GM23248 (cell line): ENCODE measurements around the gene LACTBL1. TPM values are rescaled to one million over a fixed set of nuclear protein-coding genes. Genes with fewer than 3 reads are reported as not detected.

Source experiments
- DNase-seq: peaks from one replicate; pipeline ENCODE4 v3.0.0-alpha.2; 2015
- H2AFZ ChIP-seq: fragments of 200-600 bp; sonication (generic); 2 replicates; pipeline ENCODE4 v1.6.1; 2016; ENCODE audit warnings: antibody characterized with exemption
- H3F3A ChIP-seq: fragments of 200-600 bp; sonication (generic); 2 replicates; pipeline ENCODE4 v1.6.1; 2016; ENCODE audit warnings: mild to moderate bottlenecking, antibody characterized with exemption, mixed run types; ENCODE audit not compliant: insufficient read depth
- H3K27ac ChIP-seq: fragments of 200-600 bp; sonication (generic); 2 replicates; pipeline ENCODE4 v1.5.1; 2016; ENCODE audit warnings: mild to moderate bottlenecking
- H3K27me3 ChIP-seq: fragments of 200-600 bp; sonication (generic); replicated peaks from 2 replicates; pipeline ENCODE4 v1.6.1; 2016; ENCODE audit warnings: mild to moderate bottlenecking; ENCODE audit not compliant: insufficient read depth
- H3K36me3 ChIP-seq: fragments of 200-600 bp; sonication (generic); 2 replicates; pipeline ENCODE4 v1.6.1; 2016; ENCODE audit warnings: low read depth, mild to moderate bottlenecking
- H3K4me1 ChIP-seq: fragments of 200-600 bp; sonication (generic); 2 replicates; pipeline ENCODE4 v1.6.1; 2016; ENCODE audit warnings: mild to moderate bottlenecking; ENCODE audit not compliant: insufficient read depth
- H3K4me2 ChIP-seq: fragments of 200-600 bp; sonication (generic); one replicate; pipeline ENCODE4 v1.6.1; 2016; ENCODE audit warnings: mild to moderate bottlenecking; ENCODE audit not compliant: unreplicated experiment
- H3K4me3 ChIP-seq: fragments of 200-600 bp; sonication (generic); 2 replicates; pipeline ENCODE4 v1.5.1; 2016; ENCODE audit warnings: mild to moderate bottlenecking
- H3K79me2 ChIP-seq: fragments of 200-600 bp; sonication (generic); 2 replicates; pipeline ENCODE4 v1.6.1; 2016; ENCODE audit warnings: mild to moderate bottlenecking; ENCODE audit not compliant: insufficient read depth
- H3K9ac ChIP-seq: fragments of 200-600 bp; sonication (generic); 2 replicates; pipeline ENCODE4 v1.6.1; 2016; ENCODE audit warnings: mild to moderate bottlenecking
- H3K9me2 ChIP-seq: fragments of 200-600 bp; sonication (generic); 2 replicates; pipeline ENCODE4 v1.6.1; 2016; ENCODE audit warnings: mixed run types, mild to moderate bottlenecking, moderate library complexity; ENCODE audit not compliant: insufficient read depth
- H3K9me3 ChIP-seq: fragments of 200-600 bp; sonication (generic); one replicate; pipeline ENCODE4 v1.6.1; 2017; ENCODE audit warnings: low read depth
- H4K20me1 ChIP-seq: fragments of 200-600 bp; sonication (generic); 2 replicates; pipeline ENCODE4 v1.6.0; 2016; ENCODE audit not compliant: insufficient read depth
- EZH2 ChIP-seq: fragments of 200-600 bp; sonication (generic); IDR thresholded peaks from 2 replicates; pipeline ENCODE4 v1.6.1; 2018; ENCODE audit warnings: antibody characterized with exemption, mild to moderate bottlenecking; ENCODE audit not compliant: insufficient read depth, poor library complexity, severe bottlenecking
- EZH2phosphoT487 ChIP-seq: fragments of 200-600 bp; sonication (generic); IDR thresholded peaks from 2 replicates; pipeline ENCODE4 v1.6.1; 2018; ENCODE audit warnings: antibody characterized with exemption, moderate library complexity, mild to moderate bottlenecking, low read depth; ENCODE audit not compliant: insufficient read depth
- WGBS, 2 experiments: methylation state at CpG; one replicate each; pipeline ENCODE4 v1.1.6; 2015 to 2017; ENCODE audit warnings: low lambda C conversion rate in 2 of 2, low coverage in 1 of 2; ENCODE audit errors: missing lambda C conversion rate in 2 of 2; 5-methylcytosine and 5-hydroxymethylcytosine counted together
- in situ Hi-C: fragments of 300-500 bp; cut with MboI; formaldehyde crosslinking; loops from 2 replicates; pipeline ENCODE4 v1.15.0; 2020
- polyA plus RNA-seq: library from polyadenylated mRNA; unstranded; fragments of >200 nt; fragmentation: Nextera tagmentation; extraction: Ambion mirVana; gene quantifications from 2 replicates; pipeline ENCODE4 v1.2.1, GENCODE V29; 2016
- total RNA-seq: library from RNA; depleted of rRNA; stranded (reverse); fragments of >200 nt; shearing (Covaris generic); gene quantifications from 2 replicates; pipeline ENCODE4 v1.2.3, GENCODE V29; 2014

Gene LACTBL1
- total and polyA plus RNA-seq, 2 experiments from 2014 or later = not detected

DNA sequence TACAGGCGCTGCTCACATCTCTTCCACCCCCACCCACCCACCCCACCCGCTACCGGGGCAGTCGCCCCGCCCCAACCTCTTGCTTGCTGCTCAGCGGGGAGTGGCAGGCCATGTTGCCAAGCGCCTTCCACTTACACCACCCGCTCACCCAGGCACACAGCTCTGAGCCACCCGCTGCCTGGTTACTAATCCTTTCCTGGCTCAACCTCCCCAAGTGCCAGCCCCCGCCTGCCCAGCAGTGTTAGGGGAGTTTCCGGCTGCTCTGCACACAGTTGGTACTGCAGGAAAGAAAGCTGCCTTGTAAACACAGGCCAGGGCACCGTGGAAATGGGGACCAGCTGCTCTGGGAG is 56.2 kb downstream of the LACTBL1 start:
- Histone ChIP-seq H3K27ac (no peak overlapping the region), H3K9me2 (no peaks in the 10 kb centered on the region), H3K27me3 (no peaks in the 10 kb centered on the region), H3K9me3 (no peaks in the 10 kb centered on the region), H3K4me2 (no peak overlapping the region), H3K4me3 (no peak overlapping the region), H2AFZ (no peak overlapping the region), H3K36me3 (no peaks in the 10 kb centered on the region), H3K79me2 (no peaks in the 10 kb centered on the region), H3F3A (no peaks in the 10 kb centered on the region), H3K9ac (no peak overlapping the region), H3K4me1 (peaks cover 3% of the 10 kb centered on the region; the same call in 1 of the 2 replicates), H4K20me1 (no peaks in the 10 kb centered on the region)
- in situ Hi-C loops = no loop called here
- TF ChIP-seq EZH2phosphoT487 = no peak
- no peak for TF ChIP-seq EZH2
- WGBS, 2 experiments = 83 to 96% methylated on average over 8 to 12 of the region's 12 CpGs
- DNase-seq = no peak

DNA sequence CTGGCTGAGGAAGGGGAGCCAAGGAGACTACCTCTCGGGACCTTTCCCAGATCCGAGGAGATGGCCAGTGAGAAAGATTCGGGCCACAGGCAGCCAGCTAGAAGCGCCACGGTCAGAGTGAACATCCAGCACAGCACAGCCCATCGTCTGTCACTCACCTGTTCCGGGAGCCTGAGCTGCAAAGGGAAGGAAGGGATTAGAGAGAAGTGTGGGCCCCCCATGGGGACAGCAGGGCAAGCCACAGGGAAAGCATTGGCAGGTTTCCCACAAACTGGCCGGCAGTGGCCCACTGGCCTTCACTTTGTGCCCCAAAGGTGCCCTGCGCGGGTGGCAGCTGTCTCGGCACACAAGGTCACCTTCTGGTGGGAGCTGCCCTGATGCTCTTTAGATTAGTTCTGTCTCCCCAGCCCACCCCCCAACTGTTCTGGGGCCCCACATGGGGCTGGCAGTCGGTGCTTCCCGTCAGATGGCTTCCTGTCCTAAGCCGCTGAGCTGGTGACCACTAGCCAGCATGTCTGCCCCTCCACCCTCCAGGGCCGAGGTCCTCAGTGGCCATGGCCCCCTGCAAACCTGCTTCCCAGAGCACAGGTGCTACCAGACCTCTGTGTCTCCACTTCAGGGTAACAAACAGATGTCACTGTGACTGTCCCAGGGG is 56.7 kb downstream of the LACTBL1 start:
- Histone ChIP-seq H3K4me2 (no peak overlapping the region), H3K9me3 (no peaks in the 10 kb centered on the region), H3K4me3 (no peak overlapping the region)

DNA sequence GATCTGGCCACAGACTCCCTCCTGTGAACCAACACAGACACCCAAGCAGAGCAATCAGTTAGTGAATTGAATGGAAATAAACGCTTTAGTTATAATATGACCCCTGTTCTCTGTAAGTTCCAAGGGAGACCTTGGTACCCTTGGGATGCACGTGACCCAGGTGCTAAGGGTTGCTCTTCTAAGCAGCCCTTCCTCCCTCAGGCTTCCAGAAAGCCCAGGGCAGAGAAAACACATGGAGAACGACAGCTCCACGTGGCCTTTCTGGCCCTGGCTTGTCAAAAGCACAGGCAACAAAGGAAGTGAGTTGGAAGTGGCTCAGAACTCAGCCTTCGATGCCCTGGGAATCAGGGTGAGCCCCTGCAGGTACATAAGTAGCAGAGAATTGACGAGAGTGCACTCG is 57.4 kb downstream of the LACTBL1 start:
- Histone ChIP-seq H3K4me2 (no peak overlapping the region), H3F3A (no peaks in the 10 kb centered on the region), H4K20me1 (no peaks in the 10 kb centered on the region), H3K36me3 (no peaks in the 10 kb centered on the region), H3K4me1 (peaks cover 3% of the 10 kb centered on the region; the same call in 1 of the 2 replicates), H3K9ac (no peak overlapping the region), H3K9me3 (no peaks in the 10 kb centered on the region), H2AFZ (no peak overlapping the region), H3K27me3 (no peaks in the 10 kb centered on the region), H3K27ac (no peak overlapping the region), H3K9me2 (no peaks in the 10 kb centered on the region), H3K79me2 (no peaks in the 10 kb centered on the region), H3K4me3 (no peak overlapping the region)
- in situ Hi-C loops = no loop called here
- no peak for DNase-seq
- 78% methylated on average over 7 of the region's 7 CpGs for WGBS, 2 experiments
- TF ChIP-seq EZH2 (no peak), EZH2phosphoT487 (no peak)

More for the DNA sequence above, 56.7 kb downstream of the LACTBL1 start:
- H3K79me2 ChIP-seq = no peaks in the 10 kb centered on the region
- H4K20me1 ChIP-seq = no peaks in the 10 kb centered on the region
- H3K4me1 ChIP-seq = peaks cover 3% of the 10 kb centered on the region; the same call in 1 of the 2 replicates
- in situ Hi-C loops = no loop called here
- 79 to 86% methylated on average over 12 to 15 of the region's 15 CpGs for WGBS, 2 experiments
- TF ChIP-seq EZH2phosphoT487 (no peak), EZH2 (no peak)
- no peak for DNase-seq
- H3K9ac ChIP-seq = no peak overlapping the region
- no peaks in the 10 kb centered on the region for H3K27me3 ChIP-seq
- H3K36me3 ChIP-seq = no peaks in the 10 kb centered on the region
- H3K27ac ChIP-seq = no peak overlapping the region
- H2AFZ ChIP-seq = no peak overlapping the region
- H3K9me2 ChIP-seq = no peaks in the 10 kb centered on the region
- no peaks in the 10 kb centered on the region for H3F3A ChIP-seq

DNA sequence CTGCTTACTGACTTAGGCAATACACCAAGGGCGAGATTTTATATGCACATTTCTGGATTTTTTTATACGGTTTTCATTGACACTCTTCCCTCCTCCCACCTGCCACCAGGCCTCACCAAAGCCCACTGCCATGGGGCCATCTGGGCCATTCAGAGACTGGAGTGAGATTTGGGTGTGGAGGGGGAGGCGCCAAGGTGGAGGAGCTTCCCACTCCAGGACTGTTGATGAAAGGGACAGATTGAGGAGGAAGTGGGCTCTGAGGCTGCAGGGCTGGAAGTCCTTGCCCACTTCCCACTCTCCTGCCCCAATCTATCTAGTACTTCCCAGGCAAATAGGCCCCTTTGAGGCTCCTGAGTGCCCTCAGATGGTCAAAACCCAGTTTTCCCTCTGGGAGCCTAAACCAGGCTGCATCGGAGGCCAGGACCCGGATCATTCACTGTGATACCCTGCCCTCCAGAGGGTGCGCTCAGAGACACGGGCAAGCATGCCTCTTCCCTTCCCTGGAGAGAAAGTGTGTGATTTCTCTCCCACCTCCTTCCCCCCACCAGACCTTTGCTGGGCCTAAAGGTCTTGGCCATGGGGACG is 57.9 kb downstream of the LACTBL1 start:
- no peaks in the 10 kb centered on the region for H3K36me3 ChIP-seq
- H3K27me3 ChIP-seq = no peaks in the 10 kb centered on the region
- H3K9ac ChIP-seq = no peak overlapping the region
- H3K4me2 ChIP-seq = no peak overlapping the region
- no peak overlapping the region for H2AFZ ChIP-seq
- no peaks in the 10 kb centered on the region for H3F3A ChIP-seq
- no peak overlapping the region for H3K27ac ChIP-seq
- no peaks in the 10 kb centered on the region for H4K20me1 ChIP-seq
- 85 to 94% methylated on average over 8 of the region's 8 CpGs for WGBS, 2 experiments
- TF ChIP-seq EZH2 = no peak
- TF ChIP-seq EZH2phosphoT487 = no peak
- no peaks in the 10 kb centered on the region for H3K9me2 ChIP-seq
- in situ Hi-C loops = no loop called here
- no peaks in the 10 kb centered on the region for H3K9me3 ChIP-seq
- no peak for DNase-seq
- no peak overlapping the region for H3K4me3 ChIP-seq
- no peaks in the 10 kb centered on the region for H3K79me2 ChIP-seq
- H3K4me1 ChIP-seq = peaks cover under 1% of the 10 kb centered on the region; the same call in 1 of the 2 replicates
